ENCODE data around the gene KRT3. TPM values are rescaled to one million over a fixed set of nuclear protein-coding genes. Genes with fewer than 3 reads are reported as not detected.

Gene KRT3
- total and polyA plus RNA-seq, 9 of the 15 experiments (the other 6 are each of a cell fraction or from before 2014, with no cell fraction given): not detected

- TF ChIP-seq ATF2 (CRISPR knock-in tag; IDR thresholded peaks at IDR 0.05) (no peak), TEAD4 (IDR thresholded peaks at IDR 0.05; ENCODE audit: low read length) (peak; percentile 87), TEAD4 (CRISPR knock-in tag; IDR thresholded peaks at IDR 0.05; ENCODE audit: borderline replicate concordance) (no peak), TAL1 (IDR thresholded peaks at IDR 0.05) (peak; percentile 91), ZBTB9 (CRISPR knock-in tag; IDR thresholded peaks at IDR 0.05) (no peak), ZNF398 (CRISPR knock-in tag; IDR thresholded peaks at IDR 0.05) (no peak), MEF2A (IDR thresholded peaks at IDR 0.05; ENCODE audit: control insufficient read depth, low read depth, low read length) (no peak), MLLT1 (IDR thresholded peaks at IDR 0.05) (no peak), ZNF23 (CRISPR knock-in tag; IDR thresholded peaks at IDR 0.05) (no peak), ZBTB2 (IDR thresholded peaks at IDR 0.05) (peak; percentile 63; the same call in 1 of the 2 replicates), FOXO4 (CRISPR knock-in tag; IDR thresholded peaks at IDR 0.05) (no peak), ZNF41 (CRISPR knock-in tag; conservative IDR thresholded peaks at IDR 0.05) (no peak), ELK1 (CRISPR knock-in tag; IDR thresholded peaks at IDR 0.05) (no peak), SAFB (IDR thresholded peaks at IDR 0.05; ENCODE audit: borderline replicate concordance, low read depth, low read length) (no peak), HDAC6 (IDR thresholded peaks at IDR 0.05; ENCODE audit: low read depth, low read length) (no peak), RNF2 (IDR thresholded peaks at IDR 0.05) (peak; percentile 27; the same call in 1 of the 2 replicates), PHB2 (IDR thresholded peaks at IDR 0.05; ENCODE audit: low read depth) (0 out of 2 replicates have a peak, but pooled peaks have one; percentile 53), ZNF274 (IDR thresholded peaks at IDR 0.05; ENCODE audit: borderline replicate concordance, low read depth, low read length) (no peak)
Observed at GRCh38 chr12:52796839-52797528, 1.1 kb upstream of the KRT3 start (continued).
